CD4-positive, alpha-beta memory T cell (primary cell): ENCODE data around the gene ELMO3. TPM values are rescaled to one million over a fixed set of nuclear protein-coding genes. Genes with fewer than 3 reads are reported as not detected.
A peak's percentile ranks its signal among the peaks of the same experiment; 100 is the strongest.

Experiments used
- CTCF ChIA-PET: fragments of 350-600 bp; sonication (Branson Sonifier 250); formaldehyde crosslinking; loops from one replicate; lab custom pipeline; 2021; ENCODE audit warnings: inconsistent platforms; ENCODE audit not compliant: partially characterized antibody; lab: Charles Lee
- POLR2A ChIA-PET: fragments of 350-600 bp; sonication (Branson Sonifier 250); formaldehyde crosslinking; loops from one replicate; lab custom pipeline; 2021; ENCODE audit not compliant: partially characterized antibody; lab: Charles Lee
- DNase-seq, 5 donors: peaks; one replicate each; pipeline versions ENCODE4 v3.0.0 to v3.0.0-alpha.2; 2020 to 2022; ENCODE audit warnings: mixed read lengths in 1 of 5
- H3K27ac ChIP-seq: one replicate; pipeline ENCODE4 v1.7.0; 2013; ENCODE audit warnings: low read depth, low read length
- H3K27me3 ChIP-seq: 2 replicates; pipeline ENCODE4 v1.7.0; 2013; ENCODE audit warnings: mild to moderate bottlenecking, low read length, moderate library complexity; ENCODE audit not compliant: insufficient read depth
- H3K36me3 ChIP-seq: 2 replicates; pipeline ENCODE4 v1.7.0; 2013; ENCODE audit warnings: mild to moderate bottlenecking, low read length, moderate library complexity; ENCODE audit not compliant: insufficient read depth
- H3K4me1 ChIP-seq: 2 replicates; pipeline ENCODE4 v1.7.0; 2013; ENCODE audit warnings: mild to moderate bottlenecking, low read length, moderate library complexity; ENCODE audit not compliant: insufficient read depth
- H3K4me3 ChIP-seq, 2 donors: one replicate each; pipeline ENCODE4 v1.7.0; 2013; ENCODE audit warnings: low read length in 2 of 2, mild to moderate bottlenecking in 1 of 2
- H3K9me3 ChIP-seq, 2 donors: one replicate each; pipeline ENCODE4 v1.7.0; 2013; ENCODE audit warnings: low read length in 2 of 2, control low read depth in 1 of 2; ENCODE audit not compliant: control insufficient read depth in 1 of 2
- H3K27ac Mint-ChIP-seq, 7 donors: one replicate each; pipeline ENCODE4 v1.8.0; 2020 to 2021; ENCODE audit warnings: mixed read lengths in 7 of 7, mild to moderate bottlenecking in 6 of 7, inconsistent platforms in 3 of 7, moderate library complexity in 3 of 7
- H3K27me3 Mint-ChIP-seq, 2 donors: one replicate each; pipeline ENCODE4 v1.8.0; 2020 to 2021; ENCODE audit warnings: mixed read lengths in 2 of 2
- H3K36me3 Mint-ChIP-seq, 2 donors: one replicate each; pipeline ENCODE4 v1.8.0; 2020 to 2021; ENCODE audit warnings: mixed read lengths in 2 of 2, inconsistent platforms in 1 of 2, mild to moderate bottlenecking in 1 of 2
- H3K4me1 Mint-ChIP-seq, 4 donors: one replicate each; pipeline ENCODE4 v1.8.0; 2020 to 2021; ENCODE audit warnings: mixed read lengths in 4 of 4, mild to moderate bottlenecking in 1 of 4
- H3K4me3 Mint-ChIP-seq, 8 donors: one replicate each; pipeline ENCODE4 v1.8.0; 2020 to 2021; ENCODE audit warnings: mixed read lengths in 8 of 8, mild to moderate bottlenecking in 7 of 8, moderate library complexity in 6 of 8, inconsistent platforms in 3 of 8
- H3K9me3 Mint-ChIP-seq, 8 donors: one replicate each; pipeline ENCODE4 v1.8.0; 2020 to 2021; ENCODE audit warnings: mixed read lengths in 8 of 8, mild to moderate bottlenecking in 5 of 8, inconsistent platforms in 3 of 8, moderate library complexity in 1 of 8
- intact Hi-C: fragments of 100-400 bp; cut with micrococcal nuclease; formaldehyde crosslinking; loops from one replicate; pipeline ENCODE4 v1.15.1; 2023
- polyA plus RNA-seq, 2 donors: library from polyadenylated mRNA; unstranded; fragments of 300-500 nt; fragmentation: Illumina TruSeq; gene quantifications; one replicate each; pipeline ENCODE4 v1.2.3, GENCODE V29; 2021
- total RNA-seq, 2 experiments: library from RNA; stranded (reverse); gene quantifications; one replicate each; pipeline ENCODE4 v1.2.3, GENCODE V29; 2021

The ELMO3 gene
- total and polyA plus RNA-seq, 4 experiments from 2014 or later: 10.1 to 10.6 TPM; not detected in 2

DNA sequence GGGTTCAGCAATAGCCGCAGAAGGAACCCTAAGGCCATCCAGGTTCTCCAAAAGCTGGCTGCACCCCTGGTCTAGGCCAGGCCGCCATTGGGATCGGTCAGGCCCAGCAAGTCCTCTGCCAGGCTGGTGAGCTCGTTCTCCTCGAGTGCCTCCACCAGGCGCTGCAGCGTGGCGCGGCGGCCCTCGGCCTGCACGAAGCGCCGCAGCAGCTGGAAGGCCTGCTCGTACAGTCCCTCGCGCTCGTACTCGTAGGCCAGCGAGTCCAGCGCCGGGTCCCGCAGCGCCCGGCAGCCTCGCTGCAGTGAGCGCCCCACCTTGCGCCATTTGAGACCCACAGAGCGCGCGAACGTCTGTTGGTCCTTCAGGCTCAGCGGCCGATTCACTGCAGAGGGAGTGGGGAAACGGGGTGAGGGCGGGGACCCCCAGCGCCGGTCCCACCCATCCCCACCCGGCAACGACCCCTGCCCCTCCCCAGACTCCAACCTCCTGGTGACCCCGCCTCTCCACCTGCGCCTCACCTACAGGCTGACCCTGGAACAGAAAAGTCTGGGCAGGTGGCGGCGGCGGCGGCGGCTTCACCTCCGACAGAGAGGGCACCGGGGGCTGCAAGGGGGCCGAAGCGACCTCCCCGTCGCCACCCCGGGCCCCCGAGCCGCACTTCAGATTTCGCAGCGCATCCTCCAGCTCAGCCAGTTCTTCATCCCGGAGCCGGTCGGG is 44.2 kb upstream of the ELMO3 start:
- no peaks in the 10 kb centered on the region for H3K36me3 ChIP-seq
- Mint-ChIP-seq H3K4me1 (peaks cover 47 to 76% (median 57%) of the 10 kb centered on the region in 4 donors), H3K4me3 (peak overlapping the region; percentile 61 to 86 (median 78)), H3K9me3 (no peaks in the 10 kb centered on the region), H3K27me3 (no peaks in the 10 kb centered on the region), H3K36me3 (peaks cover 4 to 8% of the 10 kb centered on the region in 2 donors), H3K27ac (peak overlapping the region in 3 of 7 donors; percentile 69 to 94 (median 90))
- ChIA-PET CTCF (interaction anchor here (0.7 to 13.4 kb wide), 42 partner anchors 9 to 326 kb away, joined by 3 to 187 read pairs (median 4); partner anchors contain the start of genes ATP6V0D1, HSF4, MATCAP1 and PHAF1), POLR2A (interaction anchor here (0.7 to 7.2 kb wide), 35 partner anchors 8 to 326 kb away, joined by 3 to 174 read pairs (median 4); partner anchors contain the start of genes ATP6V0D1, CBFB, CIAO2B and E2F4)
- intact Hi-C loops: loop anchor here (1.0 kb wide), 3 partner anchors 31 to 177 kb away; no protein-coding TSS in a partner anchor
- H3K9me3 ChIP-seq: no peaks in the 10 kb centered on the region
- no peak for DNase-seq
- peak overlapping the region in 1 of 2 donors; percentile 40 for H3K4me3 ChIP-seq
- H3K27me3 ChIP-seq: no peaks in the 10 kb centered on the region
- H3K4me1 ChIP-seq: peaks cover 63% of the 10 kb centered on the region
- H3K27ac ChIP-seq: no peak overlapping the region

DNA sequence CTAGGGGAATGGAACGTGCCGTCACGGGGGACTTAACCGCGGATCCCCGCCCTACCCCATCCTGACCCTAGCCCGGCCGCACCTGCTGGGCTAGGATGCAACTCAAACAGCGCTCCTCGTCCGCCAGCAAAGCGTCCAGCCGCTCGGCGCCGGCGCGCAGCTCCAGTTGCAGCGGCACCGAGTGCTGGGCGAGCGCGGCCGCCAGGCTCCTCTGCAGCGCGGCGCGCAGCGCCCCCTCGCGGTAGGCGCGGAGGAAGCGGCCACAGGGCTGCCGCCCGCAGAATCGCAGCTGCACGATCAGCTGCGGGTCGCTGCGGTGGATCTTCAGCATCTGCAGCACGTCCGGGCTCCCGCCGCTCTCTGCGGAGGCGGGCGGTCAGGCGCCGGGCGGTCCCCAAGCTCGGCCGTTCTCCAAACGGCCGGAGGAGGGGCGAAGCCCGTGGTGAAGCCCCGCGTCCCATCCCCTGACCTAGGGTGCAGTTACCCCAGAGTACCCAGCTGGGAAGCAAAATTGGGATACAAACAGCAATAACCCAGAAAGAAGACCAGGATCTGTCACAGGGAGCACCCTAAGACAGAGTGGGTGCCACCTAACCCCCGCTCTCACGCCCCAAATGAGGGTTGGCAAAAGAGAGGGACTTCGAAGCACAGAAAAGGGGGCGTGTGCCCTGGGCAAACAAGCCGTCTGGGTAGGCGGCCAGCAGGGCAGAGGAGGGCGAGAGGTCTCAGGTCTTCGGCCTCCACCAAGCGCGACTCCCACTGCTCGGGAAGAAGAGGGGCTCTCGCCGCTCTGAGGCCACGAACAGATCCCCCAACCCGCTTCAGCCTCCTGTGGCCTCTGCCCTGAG is 43.4 kb upstream of the ELMO3 start:
- H3K4me1 ChIP-seq: peaks cover 63% of the 10 kb centered on the region

DNA sequence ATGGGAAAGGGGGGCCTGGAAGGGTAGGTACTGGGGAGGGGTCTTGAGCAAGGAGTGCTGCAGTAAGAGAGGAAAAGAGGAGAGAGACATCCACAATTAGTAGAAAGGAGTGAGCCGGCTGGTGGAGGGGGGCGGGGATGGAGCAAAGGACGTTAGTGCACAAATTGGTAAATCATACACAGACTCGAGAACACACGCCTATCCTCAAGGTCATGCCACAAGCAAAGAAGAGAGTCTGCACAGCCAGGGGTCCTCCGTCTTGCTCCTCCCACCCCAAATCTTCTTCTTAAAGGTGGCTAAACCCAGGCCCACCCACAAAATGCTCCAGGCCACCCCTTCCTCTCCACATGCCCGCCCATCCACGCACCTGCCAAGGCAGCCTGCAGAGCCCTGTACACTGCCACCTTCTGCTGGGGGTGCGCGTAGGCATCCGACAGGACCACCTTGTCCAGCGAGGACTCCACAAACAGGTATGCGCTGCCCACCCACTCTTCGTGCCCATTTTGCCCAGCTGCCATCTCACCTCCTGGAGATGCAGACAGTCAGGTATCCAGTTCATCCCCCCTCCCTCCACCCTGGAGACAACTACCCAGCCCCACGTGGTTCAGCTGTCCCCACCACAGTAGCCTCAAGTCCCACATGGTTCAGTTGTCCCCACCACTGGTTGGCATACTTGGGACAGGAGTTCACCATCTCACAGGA is 42.6 kb upstream of the ELMO3 start:
- peaks cover 2 to 3% of the 10 kb centered on the region in 2 donors for H3K27me3 Mint-ChIP-seq
- peak overlapping the region; percentile 97 for H3K27ac ChIP-seq
- peak overlapping the region in 1 of 2 donors; percentile 40 for H3K4me3 ChIP-seq
- peaks cover 46 to 86% (median 59%) of the 10 kb centered on the region in 4 donors for H3K4me1 Mint-ChIP-seq
- intact Hi-C loops: no loop called here
- peaks cover 4 to 18% of the 10 kb centered on the region in 2 donors for H3K36me3 Mint-ChIP-seq
- no peaks in the 10 kb centered on the region for H3K36me3 ChIP-seq
- CTCF ChIA-PET: interaction anchor here (1.0 to 13.4 kb wide), 14 partner anchors 11 to 203 kb away, joined by 3 to 187 read pairs (median 23); partner anchors contain the start of genes E2F4, MATCAP1 and NOL3
- H3K4me1 ChIP-seq: peaks cover 65% of the 10 kb centered on the region
- POLR2A ChIA-PET: interaction anchor here (1.2 to 13.1 kb wide), 15 partner anchors 7 to 325 kb away, joined by 3 to 320 read pairs (median 27); partner anchors contain the start of genes ATP6V0D1, CBFB, E2F4 and EXOC3L1
- no peaks in the 10 kb centered on the region for H3K27me3 ChIP-seq
- peak overlapping the region; percentile 36 to 96 (median 81) for H3K4me3 Mint-ChIP-seq
- no peaks in the 10 kb centered on the region for H3K9me3 ChIP-seq
- DNase-seq: no peak
- no peaks in the 10 kb centered on the region for H3K9me3 Mint-ChIP-seq
- peak overlapping the region; percentile 94 to 100 (median 99) for H3K27ac Mint-ChIP-seq

More for the DNA sequence above, 43.4 kb upstream of the ELMO3 start:
- H3K27ac Mint-ChIP-seq: peak overlapping the region in 6 of 7 donors; percentile 69 to 100 (median 98)
- no peaks in the 10 kb centered on the region for H3K9me3 Mint-ChIP-seq
- no peaks in the 10 kb centered on the region for H3K27me3 Mint-ChIP-seq
- peak overlapping the region; percentile 97 for H3K27ac ChIP-seq
- peak overlapping the region in 1 of 2 donors; percentile 40 for H3K4me3 ChIP-seq
- POLR2A ChIA-PET: interaction anchor here (0.6 to 7.2 kb wide), 35 partner anchors 7 to 325 kb away, joined by 3 to 174 read pairs (median 4); partner anchors contain the start of genes ATP6V0D1, CBFB, CIAO2B and E2F4
- DNase-seq: peak; percentile 67 to 83 (median 79)
- H3K4me3 Mint-ChIP-seq: peak overlapping the region; percentile 61 to 96 (median 81)
- intact Hi-C loops: loop anchor here (1.0 kb wide), 3 partner anchors 30 to 178 kb away; no protein-coding TSS in a partner anchor
- H3K36me3 ChIP-seq: no peaks in the 10 kb centered on the region
- CTCF ChIA-PET: interaction anchor here (0.7 to 13.4 kb wide), 41 partner anchors 8 to 326 kb away, joined by 3 to 187 read pairs (median 4); partner anchors contain the start of genes ATP6V0D1, HSF4, MATCAP1 and PHAF1
- no peaks in the 10 kb centered on the region for H3K9me3 ChIP-seq
- H3K27me3 ChIP-seq: no peaks in the 10 kb centered on the region
- peaks cover 4 to 12% of the 10 kb centered on the region in 2 donors for H3K36me3 Mint-ChIP-seq
- H3K4me1 Mint-ChIP-seq: peaks cover 47 to 83% (median 59%) of the 10 kb centered on the region in 4 donors

DNA sequence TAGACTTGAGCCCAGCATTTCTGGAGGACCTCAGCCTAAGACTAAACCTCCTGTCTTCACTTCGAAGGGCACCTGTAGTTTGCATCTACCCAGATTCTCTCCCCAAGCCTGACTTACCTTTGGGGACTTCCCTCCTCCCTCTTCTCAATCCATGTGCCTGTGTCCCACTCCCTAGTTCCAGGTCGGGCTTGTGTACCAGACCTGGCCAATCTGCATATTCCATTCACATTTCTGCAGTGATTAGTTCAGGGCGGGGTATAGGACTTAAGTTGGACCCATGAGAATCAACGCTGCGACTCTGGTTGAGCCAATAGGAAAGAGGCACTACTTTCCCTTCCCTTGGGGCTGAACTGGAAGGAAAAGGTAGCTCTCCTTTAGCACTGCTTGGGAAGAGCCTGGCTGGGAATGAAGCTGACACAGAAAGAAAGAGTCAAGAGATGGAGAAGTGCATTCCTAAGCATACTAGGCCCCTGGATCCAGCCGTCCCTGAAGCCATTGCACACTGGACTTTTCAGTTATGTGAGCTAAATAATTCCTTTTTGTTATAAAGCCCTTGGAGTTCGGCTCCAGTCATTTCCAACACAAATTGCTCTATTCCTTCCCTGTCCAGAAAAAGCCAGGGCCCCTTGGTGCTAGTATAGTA is 41.7 kb upstream of the ELMO3 start:
- H3K27ac ChIP-seq: peak overlapping the region; percentile 97
- Mint-ChIP-seq H3K4me3 (peak overlapping the region; percentile 77 to 96 (median 94)), H3K4me1 (peaks cover 45 to 84% (median 58%) of the 10 kb centered on the region in 4 donors), H3K27me3 (peaks cover 2 to 3% of the 10 kb centered on the region in 2 donors), H3K9me3 (no peaks in the 10 kb centered on the region), H3K36me3 (peaks cover 4 to 18% of the 10 kb centered on the region in 2 donors), H3K27ac (peak overlapping the region; percentile 94 to 100 (median 99))
- ChIA-PET POLR2A (interaction anchor here (0.9 to 13.1 kb wide), 15 partner anchors 8 to 205 kb away, joined by 3 to 320 read pairs (median 8); partner anchors contain the start of genes CBFB, FHOD1, MATCAP1 and NOL3), CTCF (interaction anchor here (0.7 to 13.4 kb wide), 16 partner anchors 12 to 204 kb away, joined by 3 to 187 read pairs (median 4); partner anchors contain the start of genes E2F4, MATCAP1 and NOL3)
- no peaks in the 10 kb centered on the region for H3K27me3 ChIP-seq
- intact Hi-C loops: no loop called here
- H3K9me3 ChIP-seq: no peaks in the 10 kb centered on the region
- H3K4me3 ChIP-seq: peak overlapping the region in 1 of 2 donors; percentile 95
- DNase-seq: no peak
- H3K36me3 ChIP-seq: no peaks in the 10 kb centered on the region
- peaks cover 69% of the 10 kb centered on the region for H3K4me1 ChIP-seq

DNA sequence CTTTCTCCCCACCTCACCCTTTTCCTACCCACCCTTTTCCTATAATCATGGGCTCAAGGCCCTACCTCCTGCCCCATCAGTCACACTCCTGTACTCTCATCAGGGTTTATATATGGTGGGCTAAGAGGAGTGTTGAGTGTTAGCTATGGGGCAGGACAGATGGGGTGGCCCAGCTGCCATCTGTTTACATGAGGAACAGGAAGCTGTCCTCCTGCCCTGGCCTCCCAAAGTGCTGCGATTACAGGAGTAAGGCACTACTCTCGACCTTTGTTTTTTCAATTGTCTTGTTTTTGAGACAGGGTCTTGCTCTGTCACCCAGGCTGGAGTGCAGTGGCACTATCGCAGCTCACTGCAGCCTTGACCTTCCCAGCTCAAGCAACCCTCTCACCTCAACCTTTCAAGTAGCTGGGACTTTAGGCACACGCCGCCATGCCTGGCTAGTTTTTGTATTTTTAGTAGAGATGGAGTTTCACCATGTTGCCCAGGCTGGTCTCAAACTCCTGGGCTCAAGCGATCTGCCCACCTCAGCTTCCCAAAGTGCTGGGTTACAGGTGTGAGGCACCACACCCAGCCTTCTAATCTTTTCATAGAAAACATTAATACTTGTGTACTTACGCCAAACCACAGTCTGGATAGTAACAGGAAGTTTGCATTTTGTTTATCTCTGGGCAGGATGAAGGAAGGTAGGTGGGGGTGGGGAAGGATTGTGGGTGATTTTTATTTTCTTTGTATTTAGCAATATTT is 40.9 kb upstream of the ELMO3 start:
- H3K27me3 Mint-ChIP-seq: peaks cover 3% of the 10 kb centered on the region in 2 donors
- Histone ChIP-seq H3K27me3 (peaks cover 7% of the 10 kb centered on the region), H3K36me3 (no peaks in the 10 kb centered on the region), H3K4me1 (peaks cover 74% of the 10 kb centered on the region), H3K9me3 (no peaks in the 10 kb centered on the region), H3K27ac (peak overlapping the region; percentile 97), H3K4me3 (peak overlapping the region; percentile 64 to 95)
- peak overlapping the region; percentile 92 to 96 (median 94) for H3K4me3 Mint-ChIP-seq
- peaks cover 42 to 81% (median 56%) of the 10 kb centered on the region in 4 donors for H3K4me1 Mint-ChIP-seq
- ChIA-PET CTCF (interaction anchor here (0.7 to 13.4 kb wide), 16 partner anchors 11 to 205 kb away, joined by 3 to 187 read pairs (median 4); partner anchors contain the start of genes E2F4, MATCAP1 and NOL3), POLR2A (interaction anchor here (0.6 to 13.1 kb wide), 24 partner anchors 6 to 918 kb away, joined by 3 to 320 read pairs (median 8); partner anchors contain the start of genes B3GNT9, CBFB, CIAO2B and E2F4)
- peak in 4 of 5 donors; percentile 50 to 70 (median 64) for DNase-seq
- intact Hi-C loops: loop anchor here (2.0 kb wide), 1 partner anchor 49 kb away; the partner anchor contains the start of gene PHAF1
- H3K27ac Mint-ChIP-seq: peak overlapping the region; percentile 94 to 100 (median 99)
- no peaks in the 10 kb centered on the region for H3K9me3 Mint-ChIP-seq
- peaks cover 4 to 18% of the 10 kb centered on the region in 2 donors for H3K36me3 Mint-ChIP-seq
